ENCODE data around the gene HDAC9.
A peak's percentile ranks its signal among the peaks of the same experiment; 100 is the strongest.

Gene HDAC9

GRCh38 chr7:18530224-18531179 is 35.0 kb downstream of the HDAC9 start:
- Histone ChIP-seq H3K9ac (ENCODE audit: low read length) (no peak overlapping the region), H3K4me1 (ENCODE audit: control insufficient read depth, insufficient read depth, low read length) (peaks cover 9% of the 10 kb centered on the region), H3K9me3 (ENCODE audit: control insufficient read depth, low read length) (no peaks in the 10 kb centered on the region), H3K27me3 (replicated peaks; ENCODE audit: control insufficient read depth, insufficient read depth, low read length) (no peaks in the 10 kb centered on the region), H3K36me3 (ENCODE audit: control insufficient read depth, insufficient read depth, low read length, severe bottlenecking) (no peaks in the 10 kb centered on the region), H3K4me3 (ENCODE audit: low read length) (no peak overlapping the region)
- no peak for DNase-seq (ENCODE audit: low read depth)

- no peaks in the 10 kb centered on the region for H3K9me3 ChIP-seq (ENCODE audit: control insufficient read depth, low read length)
- H3K9ac ChIP-seq (ENCODE audit: low read length) = no peak overlapping the region
- DNase-seq (ENCODE audit: low read depth) = no peak
Observed at GRCh38 chr7:18531539-18531938, 36.0 kb downstream of the HDAC9 start.

GRCh38 chr7:18532813-18533212 is 37.3 kb downstream of the HDAC9 start:
- Histone ChIP-seq H3K4me1 (ENCODE audit: control insufficient read depth, insufficient read depth, low read length) (peaks cover 14% of the 10 kb centered on the region), H3K9ac (ENCODE audit: low read length) (no peak overlapping the region), H3K36me3 (ENCODE audit: control insufficient read depth, insufficient read depth, low read length, severe bottlenecking) (no peaks in the 10 kb centered on the region), H3K9me3 (ENCODE audit: control insufficient read depth, low read length) (no peaks in the 10 kb centered on the region), H3K4me3 (ENCODE audit: low read length) (no peak overlapping the region), H3K27me3 (replicated peaks; ENCODE audit: control insufficient read depth, insufficient read depth, low read length) (no peaks in the 10 kb centered on the region)
- no peak for DNase-seq (ENCODE audit: low read depth)

More at GRCh38 chr7:18531539-18531938, 36.0 kb downstream of the HDAC9 start:
- Histone ChIP-seq H3K4me3 (ENCODE audit: low read length) (no peak overlapping the region), H3K36me3 (ENCODE audit: control insufficient read depth, insufficient read depth, low read length, severe bottlenecking) (no peaks in the 10 kb centered on the region), H3K4me1 (ENCODE audit: control insufficient read depth, insufficient read depth, low read length) (peaks cover 14% of the 10 kb centered on the region), H3K27me3 (replicated peaks; ENCODE audit: control insufficient read depth, insufficient read depth, low read length) (no peaks in the 10 kb centered on the region)

GRCh38 chr7:18534481-18534880 is 38.9 kb downstream of the HDAC9 start:
- Histone ChIP-seq H3K4me1 (ENCODE audit: control insufficient read depth, insufficient read depth, low read length) (peaks cover 7% of the 10 kb centered on the region), H3K4me3 (ENCODE audit: low read length) (no peak overlapping the region), H3K36me3 (ENCODE audit: control insufficient read depth, insufficient read depth, low read length, severe bottlenecking) (no peaks in the 10 kb centered on the region), H3K9me3 (ENCODE audit: control insufficient read depth, low read length) (no peaks in the 10 kb centered on the region), H3K9ac (ENCODE audit: low read length) (no peak overlapping the region), H3K27me3 (replicated peaks; ENCODE audit: control insufficient read depth, insufficient read depth, low read length) (no peaks in the 10 kb centered on the region)
- DNase-seq (ENCODE audit: low read depth) = no peak

GRCh38 chr7:18535810-18536415 is 40.4 kb downstream of the HDAC9 start:
- Histone ChIP-seq H3K36me3 (ENCODE audit: control insufficient read depth, insufficient read depth, low read length, severe bottlenecking) (no peaks in the 10 kb centered on the region), H3K27me3 (replicated peaks; ENCODE audit: control insufficient read depth, insufficient read depth, low read length) (no peaks in the 10 kb centered on the region), H3K9ac (ENCODE audit: low read length) (no peak overlapping the region), H3K4me3 (ENCODE audit: low read length) (no peak overlapping the region), H3K9me3 (ENCODE audit: control insufficient read depth, low read length) (no peaks in the 10 kb centered on the region), H3K4me1 (ENCODE audit: control insufficient read depth, insufficient read depth, low read length) (peaks cover 10% of the 10 kb centered on the region)
- no peak for DNase-seq (ENCODE audit: low read depth)

- no peak for DNase-seq (ENCODE audit: low read depth)
- H3K9ac ChIP-seq (ENCODE audit: low read length) = no peak overlapping the region
- peaks cover 15% of the 10 kb centered on the region for H3K4me1 ChIP-seq (ENCODE audit: control insufficient read depth, insufficient read depth, low read length)
- no peaks in the 10 kb centered on the region for H3K27me3 ChIP-seq (replicated peaks; ENCODE audit: control insufficient read depth, insufficient read depth, low read length)
- no peaks in the 10 kb centered on the region for H3K9me3 ChIP-seq (ENCODE audit: control insufficient read depth, low read length)
- no peaks in the 10 kb centered on the region for H3K36me3 ChIP-seq (ENCODE audit: control insufficient read depth, insufficient read depth, low read length, severe bottlenecking)
- no peak overlapping the region for H3K4me3 ChIP-seq (ENCODE audit: low read length)
Observed at GRCh38 chr7:18536486-18536885, 40.9 kb downstream of the HDAC9 start.

GRCh38 chr7:18538554-18539250 is 43.2 kb downstream of the HDAC9 start:
- no peak overlapping the region for H3K9ac ChIP-seq (ENCODE audit: low read length)
- peaks cover 22% of the 10 kb centered on the region for H3K4me1 ChIP-seq (ENCODE audit: control insufficient read depth, insufficient read depth, low read length)
- no peaks in the 10 kb centered on the region for H3K9me3 ChIP-seq (ENCODE audit: control insufficient read depth, low read length)
- no peaks in the 10 kb centered on the region for H3K27me3 ChIP-seq (replicated peaks; ENCODE audit: control insufficient read depth, insufficient read depth, low read length)
- H3K4me3 ChIP-seq (ENCODE audit: low read length) = no peak overlapping the region
- no peak for DNase-seq (ENCODE audit: low read depth)
- no peaks in the 10 kb centered on the region for H3K36me3 ChIP-seq (ENCODE audit: control insufficient read depth, insufficient read depth, low read length, severe bottlenecking)

- no peak overlapping the region for H3K9ac ChIP-seq (ENCODE audit: low read length)
- H3K4me3 ChIP-seq (ENCODE audit: low read length) = no peak overlapping the region
- no peaks in the 10 kb centered on the region for H3K27me3 ChIP-seq (replicated peaks; ENCODE audit: control insufficient read depth, insufficient read depth, low read length)
- DNase-seq (ENCODE audit: low read depth) = no peak
- peaks cover 22% of the 10 kb centered on the region for H3K4me1 ChIP-seq (ENCODE audit: control insufficient read depth, insufficient read depth, low read length)
- H3K9me3 ChIP-seq (ENCODE audit: control insufficient read depth, low read length) = no peaks in the 10 kb centered on the region
- H3K36me3 ChIP-seq (ENCODE audit: control insufficient read depth, insufficient read depth, low read length, severe bottlenecking) = peaks cover 7% of the 10 kb centered on the region
Observed at GRCh38 chr7:18540396-18540795, 44.8 kb downstream of the HDAC9 start.

- Histone ChIP-seq H3K9ac (ENCODE audit: low read length) (no peak overlapping the region), H3K36me3 (ENCODE audit: control insufficient read depth, insufficient read depth, low read length, severe bottlenecking) (peaks cover 8% of the 10 kb centered on the region), H3K4me1 (ENCODE audit: control insufficient read depth, insufficient read depth, low read length) (peaks cover 17% of the 10 kb centered on the region), H3K9me3 (ENCODE audit: control insufficient read depth, low read length) (no peaks in the 10 kb centered on the region), H3K4me3 (ENCODE audit: low read length) (peak overlapping the region; percentile 12), H3K27me3 (replicated peaks; ENCODE audit: control insufficient read depth, insufficient read depth, low read length) (no peaks in the 10 kb centered on the region)
- peak; percentile 64 for DNase-seq (ENCODE audit: low read depth)
Observed at GRCh38 chr7:18541181-18541870, 45.8 kb downstream of the HDAC9 start.

GRCh38 chr7:18541871-18542212 is 46.3 kb downstream of the HDAC9 start:
- Histone ChIP-seq H3K27me3 (replicated peaks; ENCODE audit: control insufficient read depth, insufficient read depth, low read length) (no peaks in the 10 kb centered on the region), H3K9me3 (ENCODE audit: control insufficient read depth, low read length) (no peaks in the 10 kb centered on the region), H3K4me3 (ENCODE audit: low read length) (no peak overlapping the region), H3K9ac (ENCODE audit: low read length) (no peak overlapping the region), H3K36me3 (ENCODE audit: control insufficient read depth, insufficient read depth, low read length, severe bottlenecking) (peaks cover 8% of the 10 kb centered on the region), H3K4me1 (ENCODE audit: control insufficient read depth, insufficient read depth, low read length) (peaks cover 17% of the 10 kb centered on the region)
- no peak for DNase-seq (ENCODE audit: low read depth)

GRCh38 chr7:18546576-18546975 is 51.0 kb downstream of the HDAC9 start:
- Histone ChIP-seq H3K9me3 (ENCODE audit: control insufficient read depth, low read length) (no peaks in the 10 kb centered on the region), H3K36me3 (ENCODE audit: control insufficient read depth, insufficient read depth, low read length, severe bottlenecking) (peaks cover 11% of the 10 kb centered on the region), H3K9ac (ENCODE audit: low read length) (no peak overlapping the region), H3K27me3 (replicated peaks; ENCODE audit: control insufficient read depth, insufficient read depth, low read length) (no peaks in the 10 kb centered on the region), H3K4me3 (ENCODE audit: low read length) (no peak overlapping the region), H3K4me1 (ENCODE audit: control insufficient read depth, insufficient read depth, low read length) (peaks cover 6% of the 10 kb centered on the region)
- DNase-seq (ENCODE audit: low read depth) = no peak
